Astrocyte (in vitro differentiated cells and primary cell): ENCODE results near the gene SH3BP1. TPM values are rescaled to one million over a fixed set of nuclear protein-coding genes. Genes with fewer than 3 reads are reported as not detected.

ENCODE experiments used
- DNase-seq: peaks from one replicate; pipeline ENCODE4 v3.0.0-alpha.2; 2010; ENCODE audit warnings: low read depth
- FAIRE-seq: peaks from 2 replicates; lab custom pipeline; 2011; peaks lifted over from hg19 to GRCh38; lab: Jason Lieb, UNC
- H2AFZ ChIP-seq: 2 replicates; pipeline ENCODE4 v1.6.0; 2012; ENCODE audit warnings: low read depth, low read length, inconsistent platforms
- H3K27ac ChIP-seq: 2 replicates; pipeline ENCODE4 v1.5.1; 2011; ENCODE audit warnings: low read depth, low read length, inconsistent platforms
- H3K27me3 ChIP-seq: 2 replicates; pipeline ENCODE4 v1.6.0; 2011; ENCODE audit warnings: low read length, inconsistent platforms; ENCODE audit not compliant: insufficient read depth
- H3K36me3 ChIP-seq: 2 replicates; pipeline ENCODE4 v1.5.1; 2011; ENCODE audit warnings: low read length, inconsistent platforms; ENCODE audit not compliant: insufficient read depth
- H3K4me1 ChIP-seq: 2 replicates; pipeline ENCODE4 v1.5.1; 2011; ENCODE audit warnings: low read length, inconsistent platforms; ENCODE audit not compliant: insufficient read depth
- H3K4me2 ChIP-seq: 2 replicates; pipeline ENCODE4 v1.6.0; 2012; ENCODE audit warnings: low read length, inconsistent platforms
- H3K4me3 ChIP-seq: 2 replicates; pipeline ENCODE4 v1.5.1; 2011; ENCODE audit warnings: low read depth, mild to moderate bottlenecking, low read length, inconsistent platforms; ENCODE audit not compliant: insufficient read depth
- H3K79me2 ChIP-seq: 2 replicates; pipeline ENCODE4 v1.6.0; 2012; ENCODE audit warnings: mild to moderate bottlenecking, low read length, inconsistent platforms; ENCODE audit not compliant: insufficient read depth
- H3K9ac ChIP-seq: 2 replicates; pipeline ENCODE4 v1.6.0; 2012; ENCODE audit warnings: mild to moderate bottlenecking, low read length, inconsistent platforms
- H3K9me3 ChIP-seq: 2 replicates; pipeline ENCODE4 v1.5.1; 2012; ENCODE audit warnings: low read depth, mild to moderate bottlenecking, low read length, inconsistent platforms; ENCODE audit not compliant: insufficient read depth
- H4K20me1 ChIP-seq: 2 replicates; pipeline ENCODE4 v1.6.0; 2012; ENCODE audit warnings: low read length, inconsistent platforms; ENCODE audit not compliant: insufficient read depth
- H3K27ac Mint-ChIP-seq: one replicate; pipeline ENCODE4 v1.8.0; 2021; ENCODE audit warnings: mild to moderate bottlenecking, mixed read lengths; ENCODE audit not compliant: unreplicated experiment
- H3K27me3 Mint-ChIP-seq: one replicate; pipeline ENCODE4 v1.8.0; 2021; ENCODE audit warnings: low read depth, mixed read lengths; ENCODE audit not compliant: unreplicated experiment
- H3K36me3 Mint-ChIP-seq: one replicate; pipeline ENCODE4 v1.8.0; 2021; ENCODE audit warnings: low read depth, mixed read lengths; ENCODE audit not compliant: unreplicated experiment
- H3K4me1 Mint-ChIP-seq: one replicate; pipeline ENCODE4 v1.8.0; 2021; ENCODE audit warnings: low read depth, mixed read lengths; ENCODE audit not compliant: unreplicated experiment
- H3K4me3 Mint-ChIP-seq: one replicate; pipeline ENCODE4 v1.8.0; 2021; ENCODE audit warnings: mild to moderate bottlenecking, moderate library complexity, mixed read lengths; ENCODE audit not compliant: unreplicated experiment
- H3K9me3 Mint-ChIP-seq: one replicate; pipeline ENCODE4 v1.8.0; 2021; ENCODE audit warnings: mild to moderate bottlenecking, mixed read lengths; ENCODE audit not compliant: unreplicated experiment
- EZH2 ChIP-seq: IDR thresholded peaks from 2 replicates; pipeline ENCODE4 v1.6.1; 2012; ENCODE audit warnings: mild to moderate bottlenecking, low read length, inconsistent platforms; ENCODE audit not compliant: insufficient read depth
- total RNA-seq: library from RNA; stranded (reverse); gene quantifications from 2 replicates; pipeline ENCODE4 v1.2.1, GENCODE V29; 2021
- TF ChIP-seq, protein P1 (sequence below): IDR thresholded peaks from 2 replicates; pipeline ENCODE4 v1.5.1; 2011; ENCODE audit warnings: low read depth, mild to moderate bottlenecking, inconsistent platforms, low read length, moderate library complexity; ENCODE audit not compliant: insufficient read depth

SH3BP1 gene
- total RNA-seq, 1 donor from 2014 or later, result 26.5 TPM

DNA sequence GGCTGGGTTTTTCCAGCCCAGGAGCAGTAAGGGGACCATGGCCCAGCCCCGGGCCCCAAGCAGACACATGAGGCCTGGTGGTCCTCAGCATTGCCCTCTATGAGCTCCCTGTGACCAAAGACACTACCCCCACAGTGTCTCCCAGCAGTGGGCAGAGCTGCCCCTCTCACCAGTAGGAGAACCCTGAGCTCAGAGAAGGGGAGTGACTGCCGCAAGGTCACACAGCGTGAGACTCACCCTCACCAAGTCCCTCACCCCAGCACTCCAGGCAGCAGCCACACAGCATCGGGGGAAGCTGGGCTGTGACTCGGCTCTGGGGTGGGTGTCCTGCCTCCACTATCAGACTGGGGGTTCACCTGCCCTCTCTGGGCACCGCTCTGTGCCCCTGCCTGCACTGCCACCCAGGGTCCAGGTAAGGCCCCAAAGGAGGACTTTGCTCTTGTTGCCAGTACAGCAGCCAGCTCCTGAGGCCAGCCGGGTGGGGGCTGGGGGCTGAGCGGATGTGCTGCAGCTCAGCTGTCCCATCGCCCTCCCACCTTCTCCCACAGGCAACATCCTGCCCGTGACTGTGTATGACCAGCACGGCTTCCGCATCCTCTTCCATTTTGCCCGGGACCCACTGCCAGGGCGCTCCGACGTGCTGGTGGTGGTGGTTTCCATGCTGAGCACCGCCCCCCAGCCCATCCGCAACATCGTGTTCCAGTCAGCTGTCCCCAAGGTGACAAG is 7.9 kb upstream of the SH3BP1 start:
- H3K27ac Mint-ChIP-seq, result no peak overlapping the region
- no peaks in the 10 kb centered on the region for H3K27me3 Mint-ChIP-seq
- Histone ChIP-seq H3K27me3 (no peaks in the 10 kb centered on the region), H3K4me3 (no peak overlapping the region), H3K36me3 (no peaks in the 10 kb centered on the region), H2AFZ (no peak overlapping the region), H3K9me3 (no peaks in the 10 kb centered on the region), H3K4me2 (no peak overlapping the region), H3K79me2 (no peaks in the 10 kb centered on the region), H3K27ac (no peak overlapping the region), H3K9ac (no peak overlapping the region), H3K4me1 (peaks cover 32% of the 10 kb centered on the region), H4K20me1 (no peaks in the 10 kb centered on the region)
- DNase-seq (no peak), FAIRE-seq (no peak)
- no peak overlapping the region for H3K4me3 Mint-ChIP-seq
- H3K9me3 Mint-ChIP-seq, result no peaks in the 10 kb centered on the region
- peaks cover 6% of the 10 kb centered on the region for H3K36me3 Mint-ChIP-seq
- peaks cover 26% of the 10 kb centered on the region for H3K4me1 Mint-ChIP-seq
- no peak for TF ChIP-seq EZH2
- TF ChIP-seq, protein P1, sequence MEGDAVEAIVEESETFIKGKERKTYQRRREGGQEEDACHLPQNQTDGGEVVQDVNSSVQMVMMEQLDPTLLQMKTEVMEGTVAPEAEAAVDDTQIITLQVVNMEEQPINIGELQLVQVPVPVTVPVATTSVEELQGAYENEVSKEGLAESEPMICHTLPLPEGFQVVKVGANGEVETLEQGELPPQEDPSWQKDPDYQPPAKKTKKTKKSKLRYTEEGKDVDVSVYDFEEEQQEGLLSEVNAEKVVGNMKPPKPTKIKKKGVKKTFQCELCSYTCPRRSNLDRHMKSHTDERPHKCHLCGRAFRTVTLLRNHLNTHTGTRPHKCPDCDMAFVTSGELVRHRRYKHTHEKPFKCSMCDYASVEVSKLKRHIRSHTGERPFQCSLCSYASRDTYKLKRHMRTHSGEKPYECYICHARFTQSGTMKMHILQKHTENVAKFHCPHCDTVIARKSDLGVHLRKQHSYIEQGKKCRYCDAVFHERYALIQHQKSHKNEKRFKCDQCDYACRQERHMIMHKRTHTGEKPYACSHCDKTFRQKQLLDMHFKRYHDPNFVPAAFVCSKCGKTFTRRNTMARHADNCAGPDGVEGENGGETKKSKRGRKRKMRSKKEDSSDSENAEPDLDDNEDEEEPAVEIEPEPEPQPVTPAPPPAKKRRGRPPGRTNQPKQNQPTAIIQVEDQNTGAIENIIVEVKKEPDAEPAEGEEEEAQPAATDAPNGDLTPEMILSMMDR, result no peak

DNA sequence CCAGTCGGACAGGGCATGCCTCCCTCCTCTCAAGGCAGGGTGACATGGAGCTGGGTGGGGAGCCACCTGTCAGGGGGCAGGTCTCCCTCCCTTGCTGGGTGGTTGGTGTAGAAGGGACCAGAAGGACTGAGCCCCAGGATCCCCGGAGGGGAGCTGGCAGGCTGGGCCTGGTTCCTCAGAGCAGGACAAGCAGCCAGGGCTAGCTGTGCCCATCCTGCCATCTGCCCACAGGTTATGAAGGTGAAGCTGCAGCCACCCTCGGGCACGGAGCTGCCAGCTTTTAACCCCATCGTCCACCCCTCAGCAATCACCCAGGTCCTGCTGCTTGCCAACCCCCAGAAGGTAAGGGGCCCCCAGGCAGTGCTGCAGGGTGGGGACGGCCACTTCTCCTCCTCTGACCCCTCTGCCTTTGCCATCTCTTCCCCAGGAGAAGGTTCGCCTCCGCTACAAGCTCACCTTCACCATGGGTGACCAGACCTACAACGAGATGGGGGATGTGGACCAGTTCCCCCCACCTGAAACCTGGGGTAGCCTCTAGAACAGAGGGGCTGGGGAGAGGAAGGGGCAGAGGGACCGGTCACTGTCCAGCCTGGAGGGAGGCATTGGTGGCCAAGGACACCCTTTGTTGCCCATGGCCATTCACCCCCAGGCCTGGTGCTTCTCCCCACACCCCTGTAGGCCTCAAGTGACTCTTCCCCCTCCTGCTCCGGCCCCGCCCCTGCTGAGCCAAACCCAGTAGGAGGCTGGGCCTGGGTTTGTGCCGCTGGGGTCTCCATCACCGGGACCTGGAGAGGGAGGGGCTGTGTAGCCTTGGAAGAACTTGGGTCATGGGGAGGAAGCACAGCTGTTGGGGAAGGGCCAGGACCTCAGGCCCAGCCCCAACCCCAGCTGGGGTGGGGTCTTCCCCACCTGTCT is 7.0 kb upstream of the SH3BP1 start:
- peaks cover 25% of the 10 kb centered on the region for H3K4me1 Mint-ChIP-seq
- no peaks in the 10 kb centered on the region for H3K9me3 Mint-ChIP-seq
- Histone ChIP-seq H3K27me3 (no peaks in the 10 kb centered on the region), H3K4me1 (peaks cover 40% of the 10 kb centered on the region), H3K36me3 (no peaks in the 10 kb centered on the region), H4K20me1 (no peaks in the 10 kb centered on the region), H3K9ac (no peak overlapping the region), H3K79me2 (no peaks in the 10 kb centered on the region), H3K4me2 (peak overlapping the region; percentile 79), H3K4me3 (no peak overlapping the region), H2AFZ (no peak overlapping the region), H3K9me3 (no peaks in the 10 kb centered on the region), H3K27ac (no peak overlapping the region)
- no peak for DNase-seq
- H3K27ac Mint-ChIP-seq, result no peak overlapping the region
- TF ChIP-seq, protein P1, result no peak
- no peak for TF ChIP-seq EZH2
- FAIRE-seq, result no peak
- H3K4me3 Mint-ChIP-seq, result no peak overlapping the region
- H3K27me3 Mint-ChIP-seq, result no peaks in the 10 kb centered on the region
- peaks cover 6% of the 10 kb centered on the region for H3K36me3 Mint-ChIP-seq
